Ascending aorta (tissue), 2 donors: ENCODE data around the gene NIPSNAP3A. TPM values are rescaled to one million over a fixed set of nuclear protein-coding genes. Genes with fewer than 3 reads are reported as not detected.

Source experiments
- DNase-seq, 2 donors: peaks; one replicate each; pipeline ENCODE4 v3.0.0-alpha.2; 2019; ENCODE audit warnings: low spot score in 2 of 2
- H3K27ac ChIP-seq, 2 donors: fragments of 200-600 bp; sonication (generic); one replicate each; pipeline ENCODE4 v1.5.1; 2016 to 2017; ENCODE audit warnings: mild to moderate bottlenecking in 1 of 2
- H3K27me3 ChIP-seq: fragments of 200-600 bp; sonication (generic); one replicate; pipeline ENCODE4 v1.5.1; 2017
- H3K36me3 ChIP-seq, 2 donors: fragments of 200-600 bp; sonication (generic); one replicate each; pipeline ENCODE4 v1.5.1; 2016
- H3K4me1 ChIP-seq, 2 donors: fragments of 200-600 bp; sonication (generic); one replicate each; pipeline ENCODE4 v1.5.1; 2016 to 2017; ENCODE audit warnings: mild to moderate bottlenecking in 1 of 2
- H3K4me3 ChIP-seq, 2 donors: fragments of 200-600 bp; sonication (generic); one replicate each; pipeline ENCODE4 v1.5.1; 2016 to 2017; ENCODE audit warnings: mild to moderate bottlenecking in 1 of 2
- H3K9me3 ChIP-seq, 2 donors: fragments of 200-600 bp; sonication (generic); one replicate each; pipeline ENCODE4 v1.5.1; 2016
- CTCF ChIP-seq, 3 experiments: fragments of 200-600 bp in 2 of 3; fragments of 450-650 bp in 1 of 3; sonication (generic) in 2 of 3; IDR thresholded peaks; one replicate each; pipeline ENCODE4 v1.5.1; 2016 to 2019; ENCODE audit warnings: antibody characterized with exemption in 3 of 3, mild to moderate bottlenecking in 1 of 3, moderate library complexity in 1 of 3
- intact Hi-C: fragments of 100-400 bp; cut with DNase I; formaldehyde crosslinking; loops from one replicate; pipeline ENCODE4 v1.15.1; 2023
- total RNA-seq: library from RNA; depleted of rRNA; stranded (reverse); fragments of >200 nt; gene quantifications from one replicate; pipeline ENCODE4 v1.1.0, GENCODE V29; 2016

The NIPSNAP3A gene
- total RNA-seq, 1 donor from 2014 or later: 9.7 TPM

GRCh38 chr9:104775574-104775936 lies 28.1 kb downstream of the NIPSNAP3A start:
- no peaks in the 10 kb centered on the region for H3K9me3 ChIP-seq
- peaks cover 2 to 6% of the 10 kb centered on the region in 2 donors for H3K4me1 ChIP-seq
- H3K27me3 ChIP-seq: no peaks in the 10 kb centered on the region
- no peak overlapping the region for H3K4me3 ChIP-seq
- DNase-seq: no peak
- TF ChIP-seq CTCF (IDR thresholded peaks at IDR 0.05): no peak
- no peak overlapping the region for H3K27ac ChIP-seq
- intact Hi-C loops: no loop called here
- peaks cover 0 to 9% of the 10 kb centered on the region in 2 donors for H3K36me3 ChIP-seq

- Histone ChIP-seq H3K27ac (no peak overlapping the region), H3K36me3 (peaks cover 0 to 4% of the 10 kb centered on the region in 2 donors), H3K4me3 (no peak overlapping the region), H3K9me3 (no peaks in the 10 kb centered on the region), H3K4me1 (peaks cover 2 to 6% of the 10 kb centered on the region in 2 donors), H3K27me3 (no peaks in the 10 kb centered on the region)
- TF ChIP-seq CTCF (IDR thresholded peaks at IDR 0.05): no peak
- intact Hi-C loops: no loop called here
- no peak for DNase-seq
Measured at GRCh38 chr9:104775976-104776375, 28.5 kb downstream of the NIPSNAP3A start.

GRCh38 chr9:104776797-104777196 lies 29.3 kb downstream of the NIPSNAP3A start:
- no peak for DNase-seq
- peaks cover 0 to 4% of the 10 kb centered on the region in 2 donors for H3K36me3 ChIP-seq
- H3K27ac ChIP-seq: no peak overlapping the region
- peaks cover 2 to 6% of the 10 kb centered on the region in 2 donors for H3K4me1 ChIP-seq
- no peaks in the 10 kb centered on the region for H3K9me3 ChIP-seq
- H3K27me3 ChIP-seq: no peaks in the 10 kb centered on the region
- no peak for TF ChIP-seq CTCF (IDR thresholded peaks at IDR 0.05)
- intact Hi-C loops: no loop called here
- H3K4me3 ChIP-seq: no peak overlapping the region

- Histone ChIP-seq H3K4me3 (no peak overlapping the region), H3K36me3 (peaks cover 7 to 17% of the 10 kb centered on the region in 2 donors), H3K4me1 (no peaks in the 10 kb centered on the region), H3K27ac (no peak overlapping the region), H3K27me3 (no peaks in the 10 kb centered on the region), H3K9me3 (no peaks in the 10 kb centered on the region)
- TF ChIP-seq CTCF (IDR thresholded peaks at IDR 0.05): no peak
- intact Hi-C loops: no loop called here
- no peak for DNase-seq
Measured at GRCh38 chr9:104778802-104779201, 31.3 kb downstream of the NIPSNAP3A start.

GRCh38 chr9:104779334-104779733 lies 31.9 kb downstream of the NIPSNAP3A start:
- TF ChIP-seq CTCF (IDR thresholded peaks at IDR 0.05): no peak
- Histone ChIP-seq H3K9me3 (no peaks in the 10 kb centered on the region), H3K4me3 (no peak overlapping the region), H3K27ac (no peak overlapping the region), H3K36me3 (peaks cover 9 to 21% of the 10 kb centered on the region in 2 donors), H3K4me1 (no peaks in the 10 kb centered on the region), H3K27me3 (no peaks in the 10 kb centered on the region)
- DNase-seq: no peak
- intact Hi-C loops: no loop called here

GRCh38 chr9:104779946-104780535 lies 32.6 kb downstream of the NIPSNAP3A start:
- Histone ChIP-seq H3K36me3 (peaks cover 16 to 25% of the 10 kb centered on the region in 2 donors), H3K27me3 (no peaks in the 10 kb centered on the region), H3K9me3 (no peaks in the 10 kb centered on the region), H3K4me3 (no peak overlapping the region), H3K27ac (no peak overlapping the region), H3K4me1 (no peaks in the 10 kb centered on the region)
- intact Hi-C loops: no loop called here
- no peak for TF ChIP-seq CTCF (IDR thresholded peaks at IDR 0.05)
- DNase-seq: no peak
